GM13977 (cell line): ENCODE data around the gene LRCH4.

Experiments used
- DNase-seq: peaks from one replicate; pipeline ENCODE4 v3.0.0; 2012; ENCODE audit warnings: low spot score
- in situ Hi-C: fragments of 300-500 bp; cut with MboI; formaldehyde crosslinking; loops from one replicate; pipeline ENCODE4 v1.12.0; 2022; ENCODE audit warnings: low sequenced_read_pairs, low pct_unique_long_range_greater_than_20kb, mixed read lengths, inconsistent platforms; ENCODE audit not compliant: unreplicated experiment
- TF ChIP-seq, protein P1 (sequence below): IDR thresholded peaks from 2 replicates; pipeline ENCODE4 v1.5.1; 2012; ENCODE audit warnings: mild to moderate bottlenecking, control low read depth; ENCODE audit not compliant: insufficient read depth; ENCODE audit errors: extremely low read depth, missing control alignments

The LRCH4 gene

GRCh38 chr7:100547872-100548271, 38.1 kb downstream of the LRCH4 start:
- in situ Hi-C loops: no loop called here
- DNase-seq: no peak
- TF ChIP-seq, protein P1, sequence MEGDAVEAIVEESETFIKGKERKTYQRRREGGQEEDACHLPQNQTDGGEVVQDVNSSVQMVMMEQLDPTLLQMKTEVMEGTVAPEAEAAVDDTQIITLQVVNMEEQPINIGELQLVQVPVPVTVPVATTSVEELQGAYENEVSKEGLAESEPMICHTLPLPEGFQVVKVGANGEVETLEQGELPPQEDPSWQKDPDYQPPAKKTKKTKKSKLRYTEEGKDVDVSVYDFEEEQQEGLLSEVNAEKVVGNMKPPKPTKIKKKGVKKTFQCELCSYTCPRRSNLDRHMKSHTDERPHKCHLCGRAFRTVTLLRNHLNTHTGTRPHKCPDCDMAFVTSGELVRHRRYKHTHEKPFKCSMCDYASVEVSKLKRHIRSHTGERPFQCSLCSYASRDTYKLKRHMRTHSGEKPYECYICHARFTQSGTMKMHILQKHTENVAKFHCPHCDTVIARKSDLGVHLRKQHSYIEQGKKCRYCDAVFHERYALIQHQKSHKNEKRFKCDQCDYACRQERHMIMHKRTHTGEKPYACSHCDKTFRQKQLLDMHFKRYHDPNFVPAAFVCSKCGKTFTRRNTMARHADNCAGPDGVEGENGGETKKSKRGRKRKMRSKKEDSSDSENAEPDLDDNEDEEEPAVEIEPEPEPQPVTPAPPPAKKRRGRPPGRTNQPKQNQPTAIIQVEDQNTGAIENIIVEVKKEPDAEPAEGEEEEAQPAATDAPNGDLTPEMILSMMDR: no peak

DNA sequence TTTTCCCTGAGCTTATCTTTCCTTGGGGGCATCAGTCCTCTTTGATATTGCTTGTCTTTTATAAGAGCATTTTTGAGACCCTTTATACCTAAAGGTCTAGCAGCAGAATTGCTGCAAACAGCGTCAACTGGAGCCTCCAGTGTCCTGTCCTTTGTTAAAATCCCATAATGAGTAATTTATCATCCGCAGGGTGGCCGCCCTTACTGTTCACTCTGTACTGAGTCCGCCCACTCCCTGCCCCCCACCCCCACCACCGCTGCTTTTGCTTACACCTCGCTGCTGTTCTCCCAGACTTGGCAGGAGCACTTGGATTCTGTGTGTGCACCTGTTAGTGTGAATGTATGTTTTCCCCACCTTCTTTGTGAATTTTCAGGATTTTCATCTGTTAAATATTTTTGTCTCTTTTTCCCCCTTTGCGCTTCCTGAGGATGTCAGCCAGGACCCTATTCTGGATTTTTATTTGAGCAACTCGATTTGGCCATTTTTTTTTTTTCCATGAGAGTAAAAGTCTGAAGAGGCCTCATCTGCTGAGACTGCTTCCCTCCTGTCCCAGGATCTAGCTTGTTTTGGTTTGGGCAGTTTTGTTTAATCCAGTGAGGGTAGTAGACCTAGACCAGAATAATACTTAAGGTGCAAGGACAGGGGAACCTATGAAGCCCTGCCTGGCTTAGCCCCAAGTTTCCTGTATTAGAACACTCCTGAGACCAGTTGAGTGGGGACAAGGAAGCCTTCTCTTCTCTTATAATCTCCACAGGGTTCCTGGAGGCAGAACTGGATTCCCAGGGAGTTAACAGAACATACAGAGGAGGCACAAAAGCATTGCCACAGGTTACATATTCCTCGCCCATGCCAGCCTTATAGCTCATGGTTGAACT, 38.8 kb downstream of the LRCH4 start:
- TF ChIP-seq, protein P1: no peak
- in situ Hi-C loops: no loop called here
- no peak for DNase-seq

GRCh38 chr7:100546129-100546925, 39.6 kb downstream of the LRCH4 start:
- DNase-seq: no peak
- TF ChIP-seq, protein P1: no peak

DNA sequence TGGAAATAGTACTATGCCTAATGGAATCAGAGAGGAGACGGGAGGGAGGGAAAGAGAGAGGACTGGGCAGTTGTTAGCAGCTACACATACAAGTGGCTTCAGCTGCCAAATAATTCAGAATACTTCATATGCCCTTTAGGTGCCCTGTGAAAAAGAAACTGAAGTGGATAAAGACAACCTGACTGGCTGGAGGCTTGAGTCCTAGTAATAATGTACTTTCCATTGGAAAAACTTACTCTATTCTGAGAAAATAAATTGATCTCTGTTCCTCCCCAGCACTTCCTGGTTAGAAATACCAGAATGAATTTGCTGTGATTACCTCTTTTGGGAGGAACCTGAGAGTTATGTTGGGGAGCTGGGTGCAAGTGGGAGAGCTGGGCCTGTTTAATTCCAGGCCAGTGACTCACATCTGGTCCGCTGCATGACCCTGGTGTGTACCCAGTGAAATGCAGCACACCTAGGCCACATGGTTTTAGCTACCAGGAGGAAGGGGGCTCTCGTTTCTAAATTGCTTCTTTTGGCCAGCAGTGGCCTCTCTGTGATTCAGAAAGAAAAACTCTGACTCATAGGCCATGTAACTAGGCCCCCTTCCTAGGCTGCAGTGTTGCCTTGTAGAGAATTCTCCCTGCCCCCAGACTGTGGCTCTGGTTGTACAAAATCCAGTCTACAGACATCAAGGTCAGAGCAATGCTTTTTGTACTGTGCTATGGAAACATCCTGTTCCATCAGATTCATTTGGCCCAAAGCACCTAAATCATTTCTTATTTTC, 40.4 kb downstream of the LRCH4 start:
- TF ChIP-seq, protein P1: peak; percentile 24
- peak; percentile 70 for DNase-seq
- in situ Hi-C loops: no loop called here

More at GRCh38 chr7:100546129-100546925, 39.6 kb downstream of the LRCH4 start:
- in situ Hi-C loops: no loop called here

DNA sequence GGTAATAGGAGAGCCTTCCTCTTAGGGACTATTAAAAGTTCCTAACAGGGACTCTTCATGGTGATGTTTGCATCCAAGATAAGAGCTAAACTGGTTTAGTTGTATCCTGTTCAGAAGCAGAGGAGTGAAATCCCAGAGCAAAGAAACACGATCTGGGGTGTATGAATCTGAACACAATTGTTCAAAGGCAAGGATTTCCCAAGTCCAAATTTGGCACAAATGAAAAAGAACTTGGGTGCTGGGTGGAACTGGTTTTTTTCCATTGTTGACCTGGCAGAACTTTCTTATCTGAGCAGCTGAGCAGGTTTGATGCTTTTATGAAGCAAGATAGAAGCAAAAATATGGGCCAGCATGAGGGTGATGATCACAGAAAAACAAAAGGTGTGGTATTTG, 41.0 kb downstream of the LRCH4 start:
- TF ChIP-seq, protein P1: no peak
- in situ Hi-C loops: no loop called here
- no peak for DNase-seq

DNA sequence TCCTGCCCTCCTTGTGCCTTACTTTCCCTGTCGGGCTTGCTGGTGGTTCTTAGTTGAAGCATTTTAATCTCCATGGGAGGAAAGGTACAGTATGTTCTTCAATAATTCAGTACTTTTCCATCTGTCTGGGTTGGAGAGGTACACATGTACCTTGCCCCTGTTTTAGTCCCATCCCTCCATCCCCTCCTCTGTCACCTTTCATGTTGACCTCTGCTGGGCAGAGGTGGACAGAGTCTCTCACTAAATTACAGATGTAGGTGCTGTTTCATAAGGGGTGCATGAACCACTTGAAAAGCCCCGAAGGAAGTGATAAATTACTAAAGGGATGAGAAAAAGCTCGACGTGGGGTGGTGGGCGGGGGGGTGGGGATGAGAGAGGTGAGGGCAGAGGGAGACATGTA, 41.5 kb downstream of the LRCH4 start:
- DNase-seq: no peak
- TF ChIP-seq, protein P1: peak; percentile 3
- in situ Hi-C loops: no loop called here
